Activated CD4-positive, alpha-beta T cell treated with anti-CD3 and anti-CD28 coated beads for 24 hours (primary cell): ENCODE data around the gene GOLGA1.
"Not testable (repeated sequence)": the region's sequence is repeated elsewhere in the genome, so short reads cannot be mapped to it uniquely, and the experiment has no call there.

Experiments
- DNase-seq, 2 donors: peaks; one replicate each; pipeline ENCODE4 v3.0.0-alpha.2; 2020; ENCODE audit warnings: low read depth in 2 of 2

Gene GOLGA1

GRCh38 chr9:124838132-124838531 lies 102.8 kb downstream of the GOLGA1 start:
- DNase-seq: not testable (repeated sequence)

- no peak for DNase-seq
These were observed 105.8 kb downstream of the GOLGA1 start for GRCh38 chr9:124835026-124835557.

- no peak for DNase-seq
These were observed 106.3 kb downstream of the GOLGA1 start for GRCh38 chr9:124834591-124834990.

GRCh38 chr9:124831642-124832364 lies 109.1 kb downstream of the GOLGA1 start:
- no peak for DNase-seq

GRCh38 chr9:124830593-124830992 lies 110.3 kb downstream of the GOLGA1 start:
- DNase-seq: no peak

- no peak for DNase-seq
These were observed 111.6 kb downstream of the GOLGA1 start for GRCh38 chr9:124829334-124829669.

- DNase-seq: no peak
These were observed 112.2 kb downstream of the GOLGA1 start for GRCh38 chr9:124828489-124829333.
